22Rv1 (cell line): ENCODE data around the gene MCOLN3.

Experiments used
- H3K27ac ChIP-seq: fragments of 450-650 bp; 2 replicates; pipeline ENCODE4 v1.5.1; 2017
- CTCF ChIP-seq: fragments of 450-650 bp; IDR thresholded peaks from 2 replicates; pipeline ENCODE4 v1.5.1; 2017; ENCODE audit warnings: mild to moderate bottlenecking
- ZFX ChIP-seq: fragments of 450-650 bp; IDR thresholded peaks from 2 replicates; pipeline ENCODE4 v1.6.1; 2017; ENCODE audit warnings: antibody characterized with exemption, borderline replicate concordance

The MCOLN3 gene

DNA sequence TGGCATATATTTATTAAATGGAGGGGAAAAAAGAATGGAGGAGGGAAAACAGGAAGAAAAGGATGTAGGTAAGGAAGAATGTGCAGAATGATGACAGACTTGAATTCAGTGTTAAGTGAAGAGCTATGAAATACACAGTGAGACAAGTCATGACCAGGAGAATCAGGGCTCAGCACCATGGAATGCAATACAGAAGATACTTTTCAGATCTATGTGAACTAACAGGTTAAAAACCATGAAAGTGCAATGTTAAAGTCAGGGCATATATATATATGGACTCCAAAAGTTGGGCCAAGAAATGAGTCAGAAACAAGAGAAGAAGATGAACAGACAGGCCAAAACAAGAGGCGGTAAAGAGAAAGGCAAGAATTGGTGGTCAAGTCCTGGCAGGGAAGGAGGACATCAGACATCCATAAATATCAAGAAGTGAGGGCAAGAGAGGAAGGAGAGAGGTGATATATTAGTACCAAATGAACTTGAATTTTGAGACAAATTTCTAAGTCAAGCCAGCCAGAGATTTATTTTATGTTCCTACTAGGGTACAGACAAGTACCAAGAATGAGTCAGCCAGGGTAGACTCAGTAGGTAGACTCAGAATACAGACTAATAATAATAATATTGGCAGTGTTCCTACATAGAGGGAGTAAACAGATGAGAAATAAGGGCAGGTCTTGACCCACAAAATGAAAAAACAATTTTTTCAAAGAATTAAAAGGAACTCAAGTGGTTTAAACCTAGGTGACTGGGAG lies 39.5 kb upstream of the MCOLN3 start:
- no peak overlapping the region for H3K27ac ChIP-seq
- TF ChIP-seq ZFX = no peak
- no peak for TF ChIP-seq CTCF

GRCh38 chr1:85085417-85085816 lies 37.1 kb upstream of the MCOLN3 start:
- TF ChIP-seq CTCF (no peak), ZFX (no peak)
- no peak overlapping the region for H3K27ac ChIP-seq

- H3K27ac ChIP-seq = no peak overlapping the region
- TF ChIP-seq CTCF (no peak), ZFX (no peak)
These were observed 30.6 kb upstream of the MCOLN3 start for GRCh38 chr1:85078903-85079302.

DNA sequence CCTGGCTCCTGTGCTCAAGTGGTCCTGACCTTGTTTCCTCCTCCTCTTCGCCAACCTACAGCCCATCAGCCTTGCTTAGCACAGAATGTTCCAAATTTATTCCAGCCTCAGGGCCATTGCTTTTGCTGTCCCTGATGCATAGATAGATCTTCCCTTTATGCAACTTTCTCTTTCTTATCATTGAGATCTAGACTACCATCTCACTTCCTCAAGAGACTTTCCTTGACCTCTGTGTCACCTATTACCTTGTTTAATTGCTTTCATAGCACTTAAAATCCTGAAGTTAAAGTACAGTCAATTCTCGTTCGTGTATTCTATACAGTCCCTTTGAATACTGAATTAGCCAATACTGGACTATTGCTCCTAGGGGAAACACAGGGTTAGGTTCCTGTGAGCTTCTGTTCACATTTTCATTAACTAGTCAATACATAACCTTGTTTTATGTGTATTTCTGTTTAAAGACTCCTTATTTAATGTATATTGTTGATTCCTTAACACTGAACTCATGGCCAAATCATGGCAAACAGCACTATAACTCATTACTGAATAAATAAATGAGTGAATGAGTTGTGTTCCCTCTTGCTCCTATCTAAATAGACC lies 26.2 kb upstream of the MCOLN3 start:
- H3K27ac ChIP-seq = no peak overlapping the region
- TF ChIP-seq CTCF = no peak
- no peak for TF ChIP-seq ZFX

DNA sequence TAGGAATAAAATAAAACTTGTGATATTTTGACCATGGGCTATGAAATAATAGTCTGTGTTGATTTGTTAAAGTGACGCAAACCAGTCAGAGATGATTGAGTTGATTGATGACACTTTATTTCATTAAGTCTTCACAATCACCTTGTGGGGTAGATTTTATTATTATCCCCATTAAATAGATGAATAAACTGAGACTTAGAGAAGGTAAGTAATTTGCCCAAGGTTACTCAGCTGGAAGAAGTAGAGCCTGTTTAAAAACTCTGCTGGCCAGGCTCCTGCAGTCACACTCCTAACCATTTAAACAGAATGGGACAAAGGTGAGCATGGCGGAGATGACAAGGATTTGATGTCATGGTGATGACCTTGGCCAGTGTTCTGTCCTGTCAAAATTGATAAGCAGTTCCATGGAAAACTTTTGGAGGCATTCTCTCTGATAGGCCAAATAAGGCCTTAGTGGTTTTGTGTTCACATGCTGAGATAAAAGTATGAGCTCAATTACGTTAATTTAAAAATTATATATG lies 22.7 kb upstream of the MCOLN3 start:
- H3K27ac ChIP-seq = no peak overlapping the region
- no peak for TF ChIP-seq CTCF
- TF ChIP-seq ZFX = no peak

DNA sequence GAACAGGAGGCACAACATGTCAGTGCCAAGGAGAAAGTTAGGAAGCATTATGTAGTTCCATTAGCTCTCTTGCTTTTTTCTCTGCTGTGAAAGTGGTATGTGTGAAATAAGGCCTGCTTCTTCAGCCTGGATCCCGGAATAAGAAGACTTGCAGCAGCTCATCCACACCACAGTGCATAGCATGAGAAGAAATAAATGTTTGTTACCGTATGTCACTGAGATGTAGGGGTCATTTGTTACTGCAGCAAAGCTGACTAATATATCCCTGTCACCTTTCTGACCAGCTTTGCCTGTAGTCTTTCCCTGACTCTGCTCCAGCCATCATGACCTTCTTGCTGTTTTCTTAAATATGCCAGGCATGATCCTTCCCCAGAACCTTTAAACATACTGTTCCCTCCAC lies 20.5 kb upstream of the MCOLN3 start:
- H3K27ac ChIP-seq = no peak overlapping the region
- no peak for TF ChIP-seq CTCF
- no peak for TF ChIP-seq ZFX

GRCh38 chr1:85065550-85065949 lies 17.2 kb upstream of the MCOLN3 start:
- H3K27ac ChIP-seq = no peak overlapping the region
- TF ChIP-seq CTCF (no peak), ZFX (no peak)
